Measurements from ENCODE around the gene PLA2G4C.
A peak's percentile ranks its signal among the peaks of the same experiment; 100 is the strongest.
"Not testable (repeated sequence)": the region's sequence is repeated elsewhere in the genome, so short reads cannot be mapped to it uniquely, and the experiment has no call there.

Gene PLA2G4C

GRCh38 chr19:48108997-48109782 lies 1.4 kb downstream of the PLA2G4C start:
- DNase-seq = no peak

DNA sequence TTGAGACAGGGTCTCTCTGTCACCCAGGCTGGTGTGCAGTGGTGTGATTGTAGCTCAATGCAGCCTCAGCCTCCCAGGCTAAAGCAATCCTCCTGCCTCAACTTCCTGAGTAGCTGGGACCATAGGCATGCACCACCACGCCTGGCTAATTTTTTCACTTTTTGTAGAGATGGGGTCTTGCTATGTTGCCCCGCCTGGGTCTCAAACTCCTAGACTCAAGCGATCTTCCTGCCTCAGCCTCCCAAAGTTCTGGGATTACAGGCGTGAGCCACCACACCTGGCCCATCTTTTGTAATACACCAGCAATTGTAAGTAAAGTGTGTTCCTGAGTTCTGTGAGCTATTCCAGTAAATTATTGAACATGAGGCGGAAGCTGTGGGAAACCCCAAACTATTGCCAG lies 6.7 kb downstream of the PLA2G4C start:
- DNase-seq = no peak

DNA sequence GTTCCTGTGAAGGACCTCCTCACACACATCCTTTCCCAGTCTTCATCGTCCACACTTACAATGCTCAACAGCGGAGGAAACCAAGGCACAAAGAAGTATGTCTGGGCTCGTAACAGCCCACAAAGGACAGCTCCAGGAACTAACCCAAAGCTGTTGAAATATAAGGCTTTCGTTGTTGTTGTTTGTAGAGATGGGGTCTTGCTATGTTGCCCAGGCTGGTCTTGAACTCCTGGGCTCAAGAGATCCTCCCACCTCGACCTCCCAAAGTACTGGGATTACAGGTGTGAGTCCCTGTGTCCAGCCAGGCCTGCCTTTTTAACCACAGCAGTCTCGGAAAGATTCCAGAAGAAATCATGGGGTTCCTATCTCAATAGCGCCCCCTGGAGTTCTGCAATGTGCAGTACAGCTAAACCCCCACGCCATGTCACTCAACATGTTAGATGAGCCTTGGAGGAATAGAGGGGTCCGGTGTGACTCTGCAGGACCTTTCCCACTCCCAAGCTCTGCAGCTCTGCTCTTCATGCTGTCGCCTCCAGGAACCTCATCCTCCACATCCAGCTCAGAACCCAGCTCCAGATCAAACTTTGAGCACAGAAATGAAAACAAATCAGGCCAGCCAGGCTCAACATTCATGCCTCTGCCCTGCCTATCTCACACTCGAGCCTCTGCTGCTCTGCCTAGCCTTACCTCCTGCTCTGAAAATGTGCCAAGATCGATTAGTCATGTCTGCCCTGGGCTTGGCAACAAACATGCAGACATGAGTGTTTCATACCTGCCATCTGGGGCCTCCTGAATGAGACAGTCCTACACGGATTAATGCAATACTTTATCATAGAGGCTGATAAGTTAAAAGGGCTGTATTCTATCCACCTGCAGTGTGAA lies 7.5 kb downstream of the PLA2G4C start:
- peak; percentile 7 for DNase-seq

GRCh38 chr19:48095612-48096175 lies 14.9 kb downstream of the PLA2G4C start:
- DNase-seq = no peak

- DNase-seq = no peak
These were observed 15.8 kb downstream of the PLA2G4C start for GRCh38 chr19:48094855-48095203.

DNA sequence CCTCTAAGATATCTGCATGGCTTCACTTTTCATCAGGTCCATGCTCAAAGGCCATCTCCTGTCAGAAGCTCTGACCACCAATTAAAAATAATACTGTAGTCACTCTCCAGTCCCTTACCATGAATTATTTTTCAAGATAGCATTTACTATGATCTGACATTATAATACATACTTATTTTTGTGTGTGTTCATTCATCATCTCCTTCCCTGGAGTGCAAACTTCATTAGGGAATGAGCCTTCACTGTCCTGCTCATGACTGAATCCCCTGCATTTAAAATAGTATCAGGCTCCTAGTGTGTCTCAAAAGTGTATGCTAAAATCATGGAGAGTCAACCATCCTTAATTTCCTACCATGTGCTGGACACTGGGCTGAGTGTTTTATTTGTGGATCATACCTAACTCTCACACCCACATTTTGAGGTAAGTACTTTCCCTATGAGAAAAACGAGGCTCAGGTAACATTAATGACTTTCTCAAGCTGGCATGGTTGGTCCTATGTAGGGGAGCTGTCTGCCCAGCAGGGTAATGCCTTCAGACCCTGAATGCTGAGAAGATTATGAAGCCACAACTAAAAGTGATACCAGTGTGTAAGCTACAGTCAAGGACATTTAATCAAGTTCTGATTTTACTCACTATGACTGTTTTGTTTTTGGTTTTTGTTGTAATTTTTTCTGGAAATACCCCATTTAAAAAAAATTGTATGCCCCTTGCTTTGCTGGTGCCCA lies 16.3 kb downstream of the PLA2G4C start:
- DNase-seq = no peak

- DNase-seq = not testable (repeated sequence)
These were observed 19.4 kb downstream of the PLA2G4C start for GRCh38 chr19:48091111-48091718.

DNA sequence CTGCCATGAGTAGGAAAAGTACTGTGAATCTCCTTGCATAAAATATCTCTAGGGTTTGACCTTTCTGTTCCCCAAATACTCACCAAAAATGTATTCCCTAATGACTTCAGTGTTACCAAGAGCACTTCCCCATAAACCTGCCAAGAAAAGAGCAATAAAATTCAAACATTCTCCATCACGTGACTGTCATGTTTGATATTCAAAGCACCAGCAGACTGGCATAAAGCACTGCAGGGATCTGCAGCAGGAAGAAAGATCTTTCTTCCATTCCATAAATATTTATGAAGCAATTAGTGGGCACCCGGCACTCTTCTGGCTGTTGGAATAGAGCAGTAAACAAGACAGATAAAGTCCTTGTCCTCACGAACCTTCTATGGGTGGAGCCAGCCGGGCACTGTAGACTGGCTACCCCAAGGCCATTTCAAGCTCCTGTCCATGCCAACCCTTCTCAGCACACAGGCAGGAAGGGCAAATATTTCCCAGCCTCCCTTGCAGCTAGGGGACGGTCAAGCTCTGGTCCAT lies 20.3 kb downstream of the PLA2G4C start:
- no peak for DNase-seq

- DNase-seq = not testable (repeated sequence)
These were observed 21.6 kb downstream of the PLA2G4C start for GRCh38 chr19:48088991-48089390.

GRCh38 chr19:48085904-48086864 lies 24.4 kb downstream of the PLA2G4C start:
- DNase-seq = no peak

- DNase-seq = no peak
These were observed 25.5 kb downstream of the PLA2G4C start for GRCh38 chr19:48085076-48085475.

- no peak for DNase-seq
These were observed 29.5 kb downstream of the PLA2G4C start for GRCh38 chr19:48081106-48081505.

- not testable (repeated sequence) for DNase-seq
These were observed 40.3 kb downstream of the PLA2G4C start for GRCh38 chr19:48070177-48070769.

GRCh38 chr19:48069435-48069834 lies 41.2 kb downstream of the PLA2G4C start:
- DNase-seq = no peak

DNA sequence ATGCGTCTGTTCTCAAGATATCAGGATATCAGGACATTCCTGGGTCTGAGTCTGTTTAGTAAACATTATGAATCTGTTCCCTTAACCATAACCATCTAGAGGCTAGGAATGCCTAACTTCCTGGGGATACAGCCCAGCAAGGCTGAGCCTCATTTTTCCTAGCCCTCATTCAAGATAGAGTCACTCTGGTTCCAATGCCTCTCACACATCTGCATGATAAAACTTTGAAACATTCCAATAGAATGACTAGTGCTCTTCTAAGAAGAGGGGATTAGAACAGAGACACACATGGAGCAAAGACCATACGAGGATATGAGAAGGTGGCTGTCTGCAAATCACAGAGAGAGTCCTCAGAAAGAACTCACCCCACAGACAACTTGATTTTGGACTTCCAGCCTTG lies 46.1 kb downstream of the PLA2G4C start:
- DNase-seq = no peak

GRCh38 chr19:48061401-48062344 lies 48.9 kb downstream of the PLA2G4C start:
- DNase-seq = no peak

GRCh38 chr19:48060381-48060780 lies 50.2 kb downstream of the PLA2G4C start:
- no peak for DNase-seq

DNA sequence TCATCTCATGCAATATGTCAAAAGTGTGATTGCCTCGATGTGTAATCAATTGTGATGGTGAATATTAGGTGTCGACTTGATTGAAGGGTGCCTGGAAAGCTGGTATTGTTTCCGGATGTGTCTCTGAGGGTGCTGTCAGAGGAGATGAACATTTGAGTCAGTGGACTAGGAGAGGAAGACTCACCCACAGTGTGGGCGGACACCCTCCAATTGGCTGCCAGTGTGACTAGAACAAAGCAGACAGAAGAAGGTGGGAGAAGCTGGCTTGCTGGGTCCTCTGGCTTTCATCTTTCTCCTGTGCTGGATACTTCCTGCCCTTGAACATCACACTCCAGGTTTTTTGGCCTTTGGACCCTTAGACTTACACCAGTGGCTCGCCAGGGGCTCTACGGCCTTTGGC lies 51.3 kb downstream of the PLA2G4C start:
- no peak for DNase-seq

DNA sequence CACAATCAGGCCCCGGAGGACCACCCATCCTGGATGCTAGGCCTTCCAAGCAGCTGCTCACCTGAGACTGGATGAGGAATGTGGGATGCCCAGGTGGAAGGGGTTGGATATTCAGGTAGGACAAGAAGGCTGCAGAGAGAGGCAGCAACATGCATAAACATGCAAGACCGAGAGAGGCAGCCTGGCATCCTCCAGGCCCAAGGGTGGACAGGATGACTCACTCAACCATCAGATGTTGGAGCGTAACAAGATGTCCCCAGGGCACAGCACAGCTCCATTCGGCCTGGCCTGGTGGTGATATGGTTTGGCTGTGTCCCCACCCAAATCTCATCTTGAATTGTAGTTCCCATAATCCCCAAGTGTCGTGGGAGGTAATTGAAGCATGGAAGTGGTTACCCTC lies 56.8 kb downstream of the PLA2G4C start:
- DNase-seq = no peak

- DNase-seq = no peak
These were observed 57.5 kb downstream of the PLA2G4C start for GRCh38 chr19:48053076-48053475.

Data from COR-L47 (cell line).